HepG2 (cell line): Measurements from ENCODE around the gene DISP2. TPM values are rescaled to one million over a fixed set of nuclear protein-coding genes. Genes with fewer than 3 reads are reported as not detected.
A peak's percentile ranks its signal among the peaks of the same experiment; 100 is the strongest.

ENCODE experiments used
- BRCA1 ChIP-seq: sonication (generic); formaldehyde crosslinking; IDR thresholded peaks from 2 replicates; pipeline ENCODE4 v1.4.0; 2020; ENCODE audit warnings: missing genetic modification reagents
- ELF4 ChIP-seq: sonication (generic); formaldehyde crosslinking; IDR thresholded peaks from 2 replicates; pipeline ENCODE4 v1.5.0; 2020; ENCODE audit warnings: missing genetic modification reagents, mild to moderate bottlenecking, moderate library complexity, borderline replicate concordance
- HMGA1 ChIP-seq: sonication (generic); formaldehyde crosslinking; conservative IDR thresholded peaks from 2 replicates; pipeline ENCODE4 v1.4.0; 2020; ENCODE audit warnings: missing genetic modification reagents
- MBD4 ChIP-seq: IDR thresholded peaks from 2 replicates; pipeline ENCODE4 v1.6.1; 2012; ENCODE audit warnings: low read length, inconsistent platforms, borderline replicate concordance
- MED1 ChIP-seq: sonication (generic); formaldehyde crosslinking; IDR thresholded peaks from 2 replicates; pipeline ENCODE4 v1.4.0; 2020; ENCODE audit warnings: missing genetic modification reagents
- NFATC3 ChIP-seq: sonication (generic); formaldehyde crosslinking; IDR thresholded peaks from 2 replicates; pipeline ENCODE4 v1.5.1; 2020; ENCODE audit warnings: mild to moderate bottlenecking, missing genetic modification reagents
- NONO ChIP-seq, 2 experiments: fragments of 450-650 bp in 1 of 2; sonication (generic) in 1 of 2; formaldehyde crosslinking in 1 of 2; IDR thresholded peaks in 1 of 2; conservative IDR thresholded peaks in 1 of 2; 2 replicates each; pipeline versions ENCODE4 v1.6.1 to v1.8.0; 2017 to 2022; ENCODE audit warnings: mild to moderate bottlenecking in 1 of 2, missing genetic modification reagents in 1 of 2, moderate library complexity in 1 of 2
- NPAS2 ChIP-seq: sonication (generic); formaldehyde crosslinking; IDR thresholded peaks from 2 replicates; pipeline ENCODE4 v1.8.0; 2022; ENCODE audit warnings: mild to moderate bottlenecking, missing genetic modification reagents, borderline replicate concordance
- RAD51 ChIP-seq: fragments of 450-650 bp; IDR thresholded peaks from 2 replicates; pipeline ENCODE4 v1.6.1; 2016; ENCODE audit warnings: borderline replicate concordance
- SYNCRIP ChIP-seq: fragments of 200-400 bp; formaldehyde crosslinking; IDR thresholded peaks from 2 replicates; pipeline ENCODE4 v1.6.1; 2018; ENCODE audit warnings: mild to moderate bottlenecking, low read depth, low read length; ENCODE audit not compliant: insufficient read depth
- TP53 ChIP-seq: sonication (generic); formaldehyde crosslinking; conservative IDR thresholded peaks from 2 replicates; pipeline ENCODE4 v1.4.0; 2020; ENCODE audit warnings: missing genetic modification reagents
- ZNF180 ChIP-seq: sonication (generic); formaldehyde crosslinking; IDR thresholded peaks from 2 replicates; pipeline ENCODE4 v1.4.0; 2020; ENCODE audit warnings: low read depth, missing genetic modification reagents, borderline replicate concordance
- ZNF484 ChIP-seq: sonication (generic); formaldehyde crosslinking; IDR thresholded peaks from 2 replicates; pipeline ENCODE4 v1.5.1; 2020; ENCODE audit warnings: mild to moderate bottlenecking, low read depth, missing genetic modification reagents, borderline replicate concordance
- ZNF547 ChIP-seq: sonication (generic); formaldehyde crosslinking; IDR thresholded peaks from 2 replicates; pipeline ENCODE4 v1.5.1; 2020; ENCODE audit warnings: mild to moderate bottlenecking, missing genetic modification reagents
- ZNF672 ChIP-seq: sonication (generic); formaldehyde crosslinking; IDR thresholded peaks from 2 replicates; pipeline ENCODE4 v1.8.1; 2022; ENCODE audit warnings: missing genetic modification reagents
- ZNF7 ChIP-seq: IDR thresholded peaks from 2 replicates; pipeline ENCODE4 v1.6.1; 2016; ENCODE audit warnings: missing biosample characterization, missing genetic modification reagents
- ZSCAN9 ChIP-seq: IDR thresholded peaks from 2 replicates; pipeline ENCODE4 v1.6.1; 2016; ENCODE audit warnings: borderline replicate concordance
- polyA plus RNA-seq, 8 experiments: library from polyadenylated mRNA; depleted of rRNA in 3 of 8; stranded (reverse) in 7 of 8; unstranded in 1 of 8; fragments of >200 nt; fragmentation: Illumina TruSeq in 4 of 8; extraction: Trizol in 4 of 8; gene quantifications; 2 replicates each; pipeline versions ENCODE4 v1.2.1 to v1.2.3, GENCODE V29; 2011 to 2016; ENCODE audit warnings: low read depth in 4 of 8, missing spikeins in 1 of 8, mixed read lengths in 1 of 8; ENCODE audit not compliant: insufficient read depth in 1 of 8
- total RNA-seq, 5 experiments: library from RNA; depleted of rRNA; stranded (reverse); fragments of >200 nt; fragmentation: Illumina TruSeq; extraction: Trizol; gene quantifications; 2 replicates each; pipeline ENCODE4 v1.2.3, GENCODE V29; 2016; ENCODE audit warnings: low read depth in 1 of 5
- TF ChIP-seq, protein P1 (sequence below): IDR thresholded peaks from 2 replicates; pipeline ENCODE4 v1.6.1; 2012; ENCODE audit warnings: inconsistent platforms
- TF ChIP-seq, protein P2 (sequence below): sonication (generic); formaldehyde crosslinking; IDR thresholded peaks from 2 replicates; pipeline ENCODE4 v1.5.0; 2020; ENCODE audit warnings: mild to moderate bottlenecking, missing genetic modification reagents
- TF ChIP-seq, protein P3 (sequence below): sonication (generic); formaldehyde crosslinking; IDR thresholded peaks from 2 replicates; pipeline ENCODE4 v1.4.0; 2020; ENCODE audit warnings: missing genetic modification reagents
- TF ChIP-seq, protein P4 (sequence below): IDR thresholded peaks from 2 replicates; pipeline ENCODE4 v1.6.1; 2012; ENCODE audit warnings: low read depth, low read length, improper control_type of control experiment
- TF ChIP-seq, protein P5 (sequence below): sonication (generic); formaldehyde crosslinking; conservative IDR thresholded peaks from 2 replicates; pipeline ENCODE4 v1.5.0; 2020; ENCODE audit warnings: missing genetic modification reagents
- TF ChIP-seq, protein P6 (sequence below): sonication (generic); formaldehyde crosslinking; IDR thresholded peaks from 2 replicates; pipeline ENCODE4 v1.8.0; 2022; ENCODE audit warnings: mild to moderate bottlenecking, missing genetic modification reagents, moderate library complexity

Gene DISP2
- total and polyA plus RNA-seq, 2 of the 13 experiments (the other 11 are each of a cell fraction or from before 2014, with no cell fraction given): 0.09 to 0.32 TPM

DNA sequence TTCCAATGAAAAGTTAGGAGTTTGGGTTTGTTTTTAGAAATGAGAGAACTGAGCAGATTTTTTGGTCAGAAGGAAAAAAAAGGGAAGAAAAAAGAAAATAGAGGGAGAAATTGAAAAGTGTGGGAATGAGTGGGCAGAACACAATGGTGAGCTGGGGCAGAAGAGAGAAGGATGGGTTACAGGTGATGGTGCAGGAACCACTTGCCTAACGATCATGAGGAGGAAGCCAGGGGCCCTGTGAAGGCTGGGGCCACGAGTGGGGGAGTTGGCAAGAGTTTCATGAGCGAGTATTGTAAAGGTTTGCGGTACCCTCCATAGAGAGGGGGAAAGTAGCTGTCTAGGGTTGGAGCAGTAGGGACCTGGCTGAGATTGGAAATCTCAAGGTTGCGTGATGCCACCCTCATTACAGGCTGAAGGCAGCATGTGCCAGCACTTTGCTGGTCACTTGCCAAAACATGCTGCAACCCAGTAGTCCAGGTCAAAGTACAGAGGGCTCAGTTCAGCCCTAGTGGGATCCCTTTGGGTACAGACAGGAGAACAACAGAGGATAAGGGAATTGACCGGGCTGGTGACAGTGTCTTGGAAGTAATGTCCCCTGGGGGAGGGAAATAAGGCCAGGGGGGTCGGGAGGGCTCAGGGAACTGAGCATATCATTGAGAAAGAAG, 54.2 kb downstream of the DISP2 start (continued):
- no peak for TF ChIP-seq ZNF484 (CRISPR knock-in tag)
- no peak for TF ChIP-seq ELF4 (CRISPR knock-in tag)
- TF ChIP-seq ZNF672 (CRISPR knock-in tag): no peak
- no peak for TF ChIP-seq RAD51
- TF ChIP-seq ZNF180 (CRISPR knock-in tag): no peak
- no peak for TF ChIP-seq NPAS2 (CRISPR knock-in tag)
- TF ChIP-seq NFATC3 (CRISPR knock-in tag): no peak
- no peak for TF ChIP-seq SYNCRIP
- TF ChIP-seq TP53 (CRISPR knock-in tag): no peak
- TF ChIP-seq, protein P1, sequence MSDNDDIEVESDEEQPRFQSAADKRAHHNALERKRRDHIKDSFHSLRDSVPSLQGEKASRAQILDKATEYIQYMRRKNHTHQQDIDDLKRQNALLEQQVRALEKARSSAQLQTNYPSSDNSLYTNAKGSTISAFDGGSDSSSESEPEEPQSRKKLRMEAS: peak; percentile 80
- TF ChIP-seq, protein P2, sequence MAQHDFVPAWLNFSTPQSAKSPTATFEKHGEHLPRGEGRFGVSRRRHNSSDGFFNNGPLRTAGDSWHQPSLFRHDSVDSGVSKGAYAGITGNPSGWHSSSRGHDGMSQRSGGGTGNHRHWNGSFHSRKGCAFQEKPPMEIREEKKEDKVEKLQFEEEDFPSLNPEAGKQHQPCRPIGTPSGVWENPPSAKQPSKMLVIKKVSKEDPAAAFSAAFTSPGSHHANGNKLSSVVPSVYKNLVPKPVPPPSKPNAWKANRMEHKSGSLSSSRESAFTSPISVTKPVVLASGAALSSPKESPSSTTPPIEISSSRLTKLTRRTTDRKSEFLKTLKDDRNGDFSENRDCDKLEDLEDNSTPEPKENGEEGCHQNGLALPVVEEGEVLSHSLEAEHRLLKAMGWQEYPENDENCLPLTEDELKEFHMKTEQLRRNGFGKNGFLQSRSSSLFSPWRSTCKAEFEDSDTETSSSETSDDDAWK: no peak
- TF ChIP-seq MED1 (CRISPR knock-in tag): peak; percentile 34; the same call in 1 of the 2 replicates
- TF ChIP-seq MBD4: no peak
- TF ChIP-seq, protein P3, sequence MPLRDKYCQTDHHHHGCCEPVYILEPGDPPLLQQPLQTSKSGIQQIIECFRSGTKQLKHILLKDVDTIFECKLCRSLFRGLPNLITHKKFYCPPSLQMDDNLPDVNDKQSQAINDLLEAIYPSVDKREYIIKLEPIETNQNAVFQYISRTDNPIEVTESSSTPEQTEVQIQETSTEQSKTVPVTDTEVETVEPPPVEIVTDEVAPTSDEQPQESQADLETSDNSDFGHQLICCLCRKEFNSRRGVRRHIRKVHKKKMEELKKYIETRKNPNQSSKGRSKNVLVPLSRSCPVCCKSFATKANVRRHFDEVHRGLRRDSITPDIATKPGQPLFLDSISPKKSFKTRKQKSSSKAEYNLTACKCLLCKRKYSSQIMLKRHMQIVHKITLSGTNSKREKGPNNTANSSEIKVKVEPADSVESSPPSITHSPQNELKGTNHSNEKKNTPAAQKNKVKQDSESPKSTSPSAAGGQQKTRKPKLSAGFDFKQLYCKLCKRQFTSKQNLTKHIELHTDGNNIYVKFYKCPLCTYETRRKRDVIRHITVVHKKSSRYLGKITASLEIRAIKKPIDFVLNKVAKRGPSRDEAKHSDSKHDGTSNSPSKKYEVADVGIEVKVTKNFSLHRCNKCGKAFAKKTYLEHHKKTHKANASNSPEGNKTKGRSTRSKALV: no peak
- TF ChIP-seq ZNF7 (CRISPR knock-in tag): no peak
- no peak for TF ChIP-seq BRCA1 (CRISPR knock-in tag)
- no peak for TF ChIP-seq HMGA1
- TF ChIP-seq, protein P4, sequence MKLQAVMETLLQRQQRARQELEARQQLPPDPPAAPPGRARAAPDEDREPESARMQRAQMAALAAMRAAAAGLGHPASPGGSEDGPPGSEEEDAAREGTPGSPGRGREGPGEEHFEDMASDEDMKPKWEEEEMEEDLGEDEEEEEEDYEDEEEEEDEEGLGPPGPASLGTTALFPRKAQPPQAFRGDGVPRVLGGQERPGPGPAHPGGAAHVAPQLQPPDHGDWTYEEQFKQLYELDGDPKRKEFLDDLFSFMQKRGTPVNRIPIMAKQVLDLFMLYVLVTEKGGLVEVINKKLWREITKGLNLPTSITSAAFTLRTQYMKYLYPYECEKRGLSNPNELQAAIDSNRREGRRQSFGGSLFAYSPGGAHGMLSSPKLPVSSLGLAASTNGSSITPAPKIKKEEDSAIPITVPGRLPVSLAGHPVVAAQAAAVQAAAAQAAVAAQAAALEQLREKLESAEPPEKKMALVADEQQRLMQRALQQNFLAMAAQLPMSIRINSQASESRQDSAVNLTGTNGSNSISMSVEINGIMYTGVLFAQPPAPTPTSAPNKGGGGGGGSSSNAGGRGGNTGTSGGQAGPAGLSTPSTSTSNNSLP: no peak
- TF ChIP-seq, protein P5, sequence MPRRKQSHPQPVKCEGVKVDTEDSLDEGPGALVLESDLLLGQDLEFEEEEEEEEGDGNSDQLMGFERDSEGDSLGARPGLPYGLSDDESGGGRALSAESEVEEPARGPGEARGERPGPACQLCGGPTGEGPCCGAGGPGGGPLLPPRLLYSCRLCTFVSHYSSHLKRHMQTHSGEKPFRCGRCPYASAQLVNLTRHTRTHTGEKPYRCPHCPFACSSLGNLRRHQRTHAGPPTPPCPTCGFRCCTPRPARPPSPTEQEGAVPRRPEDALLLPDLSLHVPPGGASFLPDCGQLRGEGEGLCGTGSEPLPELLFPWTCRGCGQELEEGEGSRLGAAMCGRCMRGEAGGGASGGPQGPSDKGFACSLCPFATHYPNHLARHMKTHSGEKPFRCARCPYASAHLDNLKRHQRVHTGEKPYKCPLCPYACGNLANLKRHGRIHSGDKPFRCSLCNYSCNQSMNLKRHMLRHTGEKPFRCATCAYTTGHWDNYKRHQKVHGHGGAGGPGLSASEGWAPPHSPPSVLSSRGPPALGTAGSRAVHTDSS (CRISPR knock-in tag): no peak
- TF ChIP-seq, protein P6, sequence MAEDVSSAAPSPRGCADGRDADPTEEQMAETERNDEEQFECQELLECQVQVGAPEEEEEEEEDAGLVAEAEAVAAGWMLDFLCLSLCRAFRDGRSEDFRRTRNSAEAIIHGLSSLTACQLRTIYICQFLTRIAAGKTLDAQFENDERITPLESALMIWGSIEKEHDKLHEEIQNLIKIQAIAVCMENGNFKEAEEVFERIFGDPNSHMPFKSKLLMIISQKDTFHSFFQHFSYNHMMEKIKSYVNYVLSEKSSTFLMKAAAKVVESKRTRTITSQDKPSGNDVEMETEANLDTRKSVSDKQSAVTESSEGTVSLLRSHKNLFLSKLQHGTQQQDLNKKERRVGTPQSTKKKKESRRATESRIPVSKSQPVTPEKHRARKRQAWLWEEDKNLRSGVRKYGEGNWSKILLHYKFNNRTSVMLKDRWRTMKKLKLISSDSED (CRISPR knock-in tag): no peak
- TF ChIP-seq ZSCAN9: 0 out of 2 replicates have a peak, but pooled peaks have one; percentile 47
- TF ChIP-seq ZNF547 (CRISPR knock-in tag): no peak
- no peak for TF ChIP-seq NONO (IDR thresholded peaks at IDR 0.05)
- TF ChIP-seq NONO (CRISPR knock-in tag; conservative IDR thresholded peaks at IDR 0.05): no peak
